PFSK-1 (cell line): ENCODE data around the gene GPSM1.

Experiments used
- FOXP2 ChIP-seq: optimal IDR thresholded peaks from 2 replicates; pipeline ENCODE3; 2011; ENCODE audit warnings: borderline replicate concordance, control low read depth, inconsistent platforms; ENCODE audit not compliant: insufficient read depth; ENCODE audit errors: extremely low read length, extremely low read depth
- POLR2AphosphoS5 ChIP-seq: IDR thresholded peaks from 2 replicates; pipeline ENCODE4 v1.6.1; 2012; ENCODE audit warnings: low read depth, mild to moderate bottlenecking, control low read depth, low read length, moderate library complexity
- REST ChIP-seq, 2 experiments: IDR thresholded peaks; 2 replicates each; pipeline versions ENCODE4 v1.6.1 to v1.8.0; 2011 to 2012; ENCODE audit warnings: low read depth in 2 of 2, low read length in 2 of 2, control low read depth in 1 of 2, inconsistent platforms in 1 of 2, mild to moderate bottlenecking in 1 of 2, moderate library complexity in 1 of 2; ENCODE audit not compliant: insufficient read depth in 1 of 2
- SIN3A ChIP-seq: IDR thresholded peaks from 2 replicates; pipeline ENCODE4 v1.6.1; 2012; ENCODE audit warnings: mild to moderate bottlenecking, low read length, moderate library complexity, borderline replicate concordance; ENCODE audit not compliant: insufficient read depth
- TAF1 ChIP-seq: IDR thresholded peaks from 2 replicates; pipeline ENCODE4 v1.6.1; 2012; ENCODE audit warnings: low read length, control low read depth, borderline replicate concordance; ENCODE audit not compliant: insufficient read depth

Gene GPSM1

GRCh38 chr9:136373300-136374182, 46.2 kb downstream of the GPSM1 start, which contains the start of gene CARD9:
Gene CARD9 (minus strand): TSS chr9:136373669. CDS start chr9:136372078, 1,591 bp downstream.
- no peak for TF ChIP-seq SIN3A
- TF ChIP-seq TAF1: no peak
- TF ChIP-seq POLR2AphosphoS5: no peak
- TF ChIP-seq REST (IDR thresholded peaks at IDR 0.05; ENCODE audit: insufficient read depth in 1 of 2, low read depth in 2 of 2, low read length in 2 of 2): no peak
- TF ChIP-seq FOXP2: no peak

- TF ChIP-seq FOXP2: no peak
- TF ChIP-seq TAF1: no peak
- no peak for TF ChIP-seq SIN3A
- no peak for TF ChIP-seq POLR2AphosphoS5
- no peak for TF ChIP-seq REST (IDR thresholded peaks at IDR 0.05; ENCODE audit: insufficient read depth in 1 of 2, low read depth in 2 of 2, low read length in 2 of 2)
Observed at GRCh38 chr9:136374183-136374575, 46.8 kb downstream of the GPSM1 start.

GRCh38 chr9:136375096-136375495, 47.8 kb downstream of the GPSM1 start:
- no peak for TF ChIP-seq FOXP2

DNA sequence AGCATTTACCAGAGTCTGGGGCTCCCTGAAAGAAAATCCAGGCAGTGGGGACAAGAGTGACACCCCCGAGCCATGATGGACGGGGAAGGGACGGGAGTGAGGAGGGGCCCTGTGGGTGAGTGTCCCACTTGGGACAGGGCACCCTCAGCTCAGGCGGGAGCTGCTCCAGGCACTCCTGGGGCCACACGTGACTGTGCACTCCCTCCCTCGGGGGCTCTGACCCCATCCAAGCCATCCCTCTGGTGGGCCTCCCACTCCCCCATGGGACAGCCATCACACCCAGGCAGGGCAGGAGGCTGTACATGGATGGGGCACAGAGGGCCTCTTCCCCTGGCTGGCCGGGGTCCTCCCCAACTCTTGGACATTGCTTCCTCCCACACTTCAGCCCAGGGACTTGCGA, 49.1 kb downstream of the GPSM1 start:
- no peak for TF ChIP-seq POLR2AphosphoS5
- no peak for TF ChIP-seq FOXP2
- no peak for TF ChIP-seq SIN3A
- no peak for TF ChIP-seq TAF1
- no peak for TF ChIP-seq REST (IDR thresholded peaks at IDR 0.05; ENCODE audit: insufficient read depth in 1 of 2, low read depth in 2 of 2, low read length in 2 of 2)

DNA sequence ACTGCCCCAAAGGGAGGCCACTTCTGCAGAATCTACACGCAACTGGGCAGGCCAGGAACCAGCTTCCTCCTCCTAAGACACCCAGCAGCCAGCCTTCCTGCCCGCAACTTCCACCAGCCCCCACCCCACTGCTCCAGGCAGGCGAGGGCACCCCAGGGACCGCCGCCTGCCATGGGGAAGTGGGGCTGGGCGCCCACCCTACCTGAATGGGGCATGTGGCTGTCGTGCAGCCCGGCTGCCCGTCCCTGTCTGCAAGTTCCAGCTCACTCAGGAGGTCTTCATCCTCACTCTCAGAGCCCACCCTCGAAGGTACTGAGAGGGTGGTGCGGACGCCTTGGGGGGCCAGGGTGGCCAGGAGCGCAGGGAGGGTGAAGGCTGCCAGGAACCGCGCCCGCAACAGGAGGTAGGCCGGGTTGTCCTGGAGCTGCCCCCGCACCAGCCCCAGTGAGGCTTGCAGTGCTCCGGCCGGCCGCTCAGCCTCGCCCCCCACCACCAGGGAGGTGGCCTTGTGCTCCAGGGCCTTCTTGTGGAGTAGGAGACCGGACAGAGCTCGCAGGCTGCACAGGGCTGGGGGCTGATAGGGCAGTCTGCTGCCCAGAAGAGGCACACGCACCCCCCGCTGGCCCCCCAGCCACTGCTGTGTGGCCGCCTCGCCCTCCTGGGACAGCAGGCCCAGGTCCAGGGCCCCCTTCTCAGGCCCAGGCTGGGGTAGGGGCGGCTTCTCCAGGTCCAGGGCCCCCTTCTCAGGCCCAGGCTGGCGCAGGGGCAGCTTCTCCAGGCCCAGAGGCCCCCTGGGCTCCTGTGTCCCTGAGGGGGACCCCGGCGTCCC, 50.2 kb downstream of the GPSM1 start:
- TF ChIP-seq FOXP2 (no peak), TAF1 (no peak), SIN3A (no peak), POLR2AphosphoS5 (no peak), REST (IDR thresholded peaks at IDR 0.05; ENCODE audit: insufficient read depth in 1 of 2, low read depth in 2 of 2, low read length in 2 of 2) (no peak)
